GM12801 (cell line): Measurements from ENCODE around the gene SECTM1.

Experiments used
- TF ChIP-seq, protein P1 (sequence below): IDR thresholded peaks from one replicate; pipeline ENCODE4 v1.5.1; 2011; ENCODE audit warnings: control low read depth; ENCODE audit not compliant: insufficient read length; ENCODE audit errors: extremely low read depth

The SECTM1 gene

DNA sequence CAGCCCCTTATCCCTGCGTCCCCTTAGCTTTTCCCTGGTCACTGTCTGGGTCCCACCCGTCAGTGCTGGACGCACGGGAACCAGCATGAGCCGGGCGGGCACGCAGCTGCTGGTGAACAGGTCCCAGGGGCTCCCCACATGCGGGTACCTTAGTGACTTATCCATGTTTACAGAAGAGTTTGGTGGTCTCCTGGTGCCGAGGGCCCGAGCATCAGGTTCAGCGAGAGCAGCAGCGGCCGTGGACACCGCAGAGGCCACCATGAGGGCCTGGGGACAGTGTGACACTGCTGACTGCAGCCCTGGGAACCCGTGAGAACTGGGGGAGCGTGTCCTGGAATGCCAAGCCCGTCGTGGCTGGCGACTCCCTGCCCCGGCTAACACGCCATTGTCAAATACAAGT lies 22.7 kb downstream of the SECTM1 start:
- TF ChIP-seq, protein P1, sequence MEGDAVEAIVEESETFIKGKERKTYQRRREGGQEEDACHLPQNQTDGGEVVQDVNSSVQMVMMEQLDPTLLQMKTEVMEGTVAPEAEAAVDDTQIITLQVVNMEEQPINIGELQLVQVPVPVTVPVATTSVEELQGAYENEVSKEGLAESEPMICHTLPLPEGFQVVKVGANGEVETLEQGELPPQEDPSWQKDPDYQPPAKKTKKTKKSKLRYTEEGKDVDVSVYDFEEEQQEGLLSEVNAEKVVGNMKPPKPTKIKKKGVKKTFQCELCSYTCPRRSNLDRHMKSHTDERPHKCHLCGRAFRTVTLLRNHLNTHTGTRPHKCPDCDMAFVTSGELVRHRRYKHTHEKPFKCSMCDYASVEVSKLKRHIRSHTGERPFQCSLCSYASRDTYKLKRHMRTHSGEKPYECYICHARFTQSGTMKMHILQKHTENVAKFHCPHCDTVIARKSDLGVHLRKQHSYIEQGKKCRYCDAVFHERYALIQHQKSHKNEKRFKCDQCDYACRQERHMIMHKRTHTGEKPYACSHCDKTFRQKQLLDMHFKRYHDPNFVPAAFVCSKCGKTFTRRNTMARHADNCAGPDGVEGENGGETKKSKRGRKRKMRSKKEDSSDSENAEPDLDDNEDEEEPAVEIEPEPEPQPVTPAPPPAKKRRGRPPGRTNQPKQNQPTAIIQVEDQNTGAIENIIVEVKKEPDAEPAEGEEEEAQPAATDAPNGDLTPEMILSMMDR: no peak

DNA sequence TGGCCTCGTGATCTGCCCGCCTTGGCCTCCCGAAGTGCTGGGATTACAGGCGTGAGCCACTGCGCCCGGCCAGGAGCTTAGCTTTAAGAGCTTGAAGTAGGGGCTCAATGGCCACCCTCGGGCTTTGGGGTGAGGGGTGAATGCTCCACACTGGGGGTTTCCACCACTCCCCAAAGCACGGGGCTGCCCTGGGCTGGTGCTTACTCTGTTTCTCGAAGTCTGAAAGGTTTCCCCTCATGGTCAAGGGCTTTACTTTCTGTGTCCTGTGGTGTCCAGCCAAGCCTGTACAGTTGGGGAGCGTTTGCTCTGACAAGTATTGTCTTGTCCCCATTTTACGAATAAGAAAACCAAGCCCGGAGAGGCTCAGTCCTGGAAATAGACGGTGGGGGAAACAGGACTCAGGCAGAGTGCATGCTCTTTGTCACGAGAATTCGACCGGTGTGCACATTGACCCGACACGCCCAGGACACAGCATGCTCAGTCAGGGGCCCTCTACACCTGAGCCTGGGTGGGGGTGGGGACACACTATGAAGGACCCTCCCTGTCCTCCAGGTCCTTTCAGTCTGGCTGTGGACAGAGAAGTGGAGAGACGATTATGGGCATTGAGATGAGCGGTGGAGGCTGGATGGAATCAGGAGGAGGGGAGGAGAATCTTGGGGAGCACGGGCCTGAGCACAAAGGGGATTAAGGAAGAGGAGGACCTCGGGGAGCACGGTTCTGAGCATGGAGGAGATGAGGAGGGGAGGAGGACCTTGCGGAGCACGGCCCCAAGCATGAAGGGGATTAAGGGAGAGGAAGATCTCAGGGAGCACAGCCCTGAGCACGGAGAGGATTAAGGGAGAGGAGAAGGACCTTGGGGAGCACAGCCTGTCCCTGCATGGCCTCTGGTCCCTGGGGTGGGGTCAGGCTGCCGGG lies 23.7 kb downstream of the SECTM1 start:
- TF ChIP-seq, protein P1: no peak

DNA sequence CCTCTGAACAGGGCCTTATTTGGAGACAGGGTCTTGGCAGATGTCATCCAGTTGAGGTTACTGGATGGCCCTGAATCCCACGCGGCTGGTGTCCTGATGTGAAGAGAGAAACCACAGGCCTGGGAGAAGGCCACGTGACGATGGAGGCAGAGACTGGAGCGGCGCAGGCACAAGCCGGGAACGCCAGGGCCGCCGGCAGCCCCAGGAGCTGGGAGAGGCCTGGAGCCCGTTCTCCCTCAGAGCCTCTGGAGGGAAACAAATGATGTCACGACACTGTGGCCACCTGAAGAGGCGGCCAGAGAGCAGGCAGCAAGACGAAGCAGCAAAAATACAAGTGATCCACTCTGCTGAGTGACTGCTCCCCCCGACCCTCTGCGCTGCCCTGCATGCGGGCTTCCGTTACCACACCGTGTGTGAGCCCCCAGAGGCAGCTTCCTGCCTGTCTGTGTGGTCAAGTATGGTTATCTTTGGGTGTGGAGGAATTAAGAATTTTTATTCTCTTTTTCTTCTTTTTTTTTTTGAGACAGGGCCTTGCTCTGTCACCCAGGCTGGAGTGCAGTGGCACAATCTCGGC lies 27.8 kb downstream of the SECTM1 start:
- TF ChIP-seq, protein P1: no peak

DNA sequence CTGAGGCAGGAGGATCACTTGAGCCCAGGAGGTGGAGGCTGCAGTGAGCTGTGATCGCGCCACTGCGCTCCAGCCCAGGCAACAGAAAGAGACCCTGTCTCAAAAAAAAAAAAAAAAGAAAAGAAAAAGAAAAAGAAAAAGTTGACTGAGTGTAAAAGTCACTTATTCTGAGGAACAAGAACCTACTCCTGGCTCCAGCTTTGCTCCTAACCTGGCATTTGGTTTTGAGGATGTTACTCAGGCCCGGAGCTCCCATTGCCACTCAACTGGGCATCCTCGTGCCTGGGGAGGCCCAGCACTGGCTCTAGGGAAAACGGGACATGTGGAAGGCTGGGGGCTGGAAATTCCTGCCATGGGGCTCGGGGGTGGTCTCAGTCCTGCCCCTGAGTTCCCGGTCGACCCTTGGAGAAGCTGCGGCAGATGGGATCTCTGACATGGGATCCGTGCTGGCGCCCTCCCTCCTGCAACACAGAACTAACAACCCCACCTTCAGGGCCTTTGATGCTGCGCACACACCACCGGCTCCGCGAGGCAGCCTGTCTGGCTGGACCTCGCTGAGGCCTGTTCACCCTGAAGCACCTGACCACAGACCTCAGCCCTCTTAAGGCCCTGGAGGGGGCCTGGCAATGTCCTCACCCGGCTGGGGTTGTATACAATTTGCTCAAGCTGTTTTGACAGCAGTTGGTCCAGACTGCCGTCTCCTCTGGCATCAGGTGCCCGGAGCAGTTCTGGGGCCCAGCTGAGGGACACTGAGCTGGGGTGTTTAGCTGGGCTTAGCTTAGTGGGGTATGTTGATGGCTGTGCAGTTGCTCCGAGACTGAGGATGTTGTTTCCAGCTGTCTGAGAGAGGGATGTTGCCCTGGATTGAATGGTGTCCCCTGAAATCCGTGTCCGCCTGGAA lies 28.5 kb downstream of the SECTM1 start:
- TF ChIP-seq, protein P1: no peak

DNA sequence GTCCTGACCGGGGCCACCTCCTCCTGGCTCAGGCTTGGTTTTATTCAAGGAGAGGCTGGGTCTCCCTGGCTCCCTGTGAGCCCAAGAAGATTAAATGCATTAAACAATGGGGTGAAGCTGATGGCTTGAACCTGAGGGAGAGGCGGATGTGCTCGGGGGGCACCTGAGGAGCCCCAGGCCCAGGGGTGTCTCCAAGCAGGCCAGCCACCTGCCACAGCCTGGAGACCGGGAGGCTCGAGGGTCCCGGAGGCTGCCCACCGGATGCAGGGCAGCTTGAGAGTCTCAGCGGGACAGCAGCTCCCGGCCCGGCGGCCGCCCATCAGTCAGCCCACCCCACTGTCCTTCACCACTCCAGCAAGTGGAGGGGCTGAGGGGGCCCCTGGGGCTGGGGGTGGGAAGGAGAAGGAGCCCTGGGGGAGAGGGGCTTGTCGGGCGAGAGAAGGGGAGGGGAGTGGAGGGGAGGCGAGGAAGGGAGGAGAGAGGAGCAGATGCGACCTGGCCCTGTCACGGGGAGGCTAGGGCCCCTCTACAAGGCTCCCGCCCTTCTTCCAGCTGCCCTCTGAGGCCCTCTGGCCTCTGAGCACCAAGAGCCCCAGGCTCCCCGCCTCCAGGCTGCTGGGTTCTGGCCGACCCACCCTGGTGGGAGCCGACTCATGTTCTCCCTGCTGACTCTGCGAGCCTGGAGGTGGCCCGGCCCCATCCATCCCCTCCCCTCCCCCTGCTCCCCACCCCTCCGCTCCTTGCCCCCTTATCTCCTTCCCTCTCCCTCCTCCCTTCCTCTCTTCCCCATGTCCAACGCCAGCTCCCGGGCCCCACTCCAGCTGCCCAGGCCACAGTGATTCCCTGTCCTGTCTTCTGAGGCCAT lies 29.4 kb downstream of the SECTM1 start:
- TF ChIP-seq, protein P1: no peak

DNA sequence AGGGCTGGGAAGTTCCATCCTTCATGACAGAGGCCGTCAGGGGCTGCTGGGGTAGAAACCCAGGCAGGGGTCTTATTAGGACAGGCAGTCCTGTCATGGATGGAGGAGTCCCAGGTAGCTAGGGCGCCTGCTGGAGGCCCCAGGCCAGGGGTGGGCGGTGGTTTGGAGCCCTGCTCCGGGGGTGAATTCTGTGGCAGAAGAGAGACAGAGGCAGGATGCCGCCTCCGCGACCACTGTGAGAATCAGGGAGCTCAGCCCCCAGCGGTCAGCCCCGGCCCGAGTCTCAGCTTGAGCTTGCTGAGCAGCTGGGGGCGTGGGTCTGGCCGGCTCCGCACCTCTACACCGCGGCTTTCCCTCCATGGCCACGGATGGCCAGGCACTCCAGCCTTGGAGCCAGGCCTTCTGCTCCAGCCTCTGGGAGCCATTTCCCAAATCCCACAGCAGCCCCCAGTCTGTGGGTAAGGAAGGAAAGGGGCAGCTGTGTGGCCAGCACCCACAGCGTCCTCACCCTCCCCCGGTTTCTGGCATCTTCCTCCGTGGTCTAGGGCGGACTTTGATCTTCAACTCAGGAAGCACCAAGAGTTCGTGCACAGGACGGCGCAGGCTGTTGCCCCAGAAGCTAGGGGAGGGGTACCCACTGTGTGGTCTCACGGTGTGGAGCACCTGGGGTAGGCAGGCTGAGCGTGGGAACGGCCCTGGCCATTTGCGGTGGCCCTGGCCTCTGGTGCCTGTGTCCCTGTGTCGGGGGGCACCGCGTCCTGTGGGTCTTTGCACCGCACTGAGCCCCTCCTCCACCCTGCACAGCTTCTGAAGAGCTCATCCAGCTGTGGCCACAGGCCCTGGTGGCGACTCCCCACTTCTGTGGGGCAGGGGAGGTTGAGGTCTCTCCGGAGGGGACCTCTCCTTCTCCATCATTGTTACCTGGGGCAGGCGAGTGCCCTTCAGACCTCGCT lies 30.3 kb downstream of the SECTM1 start:
- TF ChIP-seq, protein P1: no peak
